H9 (cell line): ENCODE results near the gene KCNMB1. TPM values are rescaled to one million over a fixed set of nuclear protein-coding genes. Genes with fewer than 3 reads are reported as not detected.

Source experiments
- DNase-seq: peaks from one replicate; pipeline ENCODE4 v3.0.0-alpha.2; 2017
- H2AFZ ChIP-seq: one replicate; pipeline ENCODE4 v1.6.1; 2013; ENCODE audit warnings: mild to moderate bottlenecking, low read length, control low read depth, moderate library complexity
- H2AK5ac ChIP-seq: 2 replicates; pipeline ENCODE4 v1.6.1; 2013; ENCODE audit warnings: low read length, control low read depth, mixed read lengths; ENCODE audit not compliant: insufficient read length
- H2BK120ac ChIP-seq: one replicate; pipeline ENCODE4 v1.6.1; 2013; ENCODE audit warnings: low read depth, mild to moderate bottlenecking, low read length, control low read depth, inconsistent platforms; ENCODE audit not compliant: poor library complexity, severe bottlenecking
- H2BK12ac ChIP-seq: 2 replicates; pipeline ENCODE4 v1.6.1; 2013; ENCODE audit warnings: low read length, control low read depth, mixed read lengths, low read depth; ENCODE audit not compliant: insufficient read length
- H2BK15ac ChIP-seq: 2 replicates; pipeline ENCODE4 v1.6.1; 2013; ENCODE audit warnings: low read depth, low read length, control low read depth
- H2BK20ac ChIP-seq: one replicate; pipeline ENCODE4 v1.6.1; 2013; ENCODE audit warnings: low read depth, mild to moderate bottlenecking, low read length, control low read depth, inconsistent platforms; ENCODE audit not compliant: poor library complexity, severe bottlenecking
- H2BK5ac ChIP-seq: 2 replicates; pipeline ENCODE4 v1.6.1; 2013; ENCODE audit warnings: low read length, control low read depth, mixed read lengths; ENCODE audit not compliant: insufficient read length
- H3K14ac ChIP-seq: 2 replicates; pipeline ENCODE4 v1.6.1; 2013; ENCODE audit warnings: low read length, control low read depth; ENCODE audit not compliant: insufficient read depth
- H3K18ac ChIP-seq: 2 replicates; pipeline ENCODE4 v1.6.1; 2013; ENCODE audit warnings: low read depth, mild to moderate bottlenecking, mixed read lengths, low read length, control low read depth; ENCODE audit not compliant: insufficient read length
- H3K23ac ChIP-seq: 2 replicates; pipeline ENCODE4 v1.6.1; 2013; ENCODE audit warnings: low read length, control low read depth, mixed read lengths, low read depth; ENCODE audit not compliant: insufficient read length
- H3K23me2 ChIP-seq: 2 replicates; pipeline ENCODE4 v1.6.1; 2013; ENCODE audit warnings: low read depth, mild to moderate bottlenecking, mixed read lengths, low read length, control low read depth; ENCODE audit not compliant: insufficient read length, poor library complexity, severe bottlenecking
- H3K27ac ChIP-seq: 2 replicates; pipeline ENCODE4 v1.5.1; 2013; ENCODE audit warnings: low read length, control low read depth, mixed read lengths, low read depth; ENCODE audit not compliant: insufficient read length
- H3K27me3 ChIP-seq: 2 replicates; pipeline ENCODE4 v1.6.1; 2013; ENCODE audit warnings: low read length, control low read depth, inconsistent platforms; ENCODE audit not compliant: insufficient read depth
- H3K4ac ChIP-seq: 2 replicates; pipeline ENCODE4 v1.6.1; 2013; ENCODE audit warnings: low read depth, mild to moderate bottlenecking, control low read depth, inconsistent platforms, low read length, moderate library complexity
- H3K4me1 ChIP-seq: 2 replicates; pipeline ENCODE4 v1.6.1; 2013; ENCODE audit warnings: low read length, control low read depth, inconsistent platforms; ENCODE audit not compliant: insufficient read depth
- H3K4me2 ChIP-seq: 2 replicates; pipeline ENCODE4 v1.6.1; 2013; ENCODE audit warnings: low read length, control low read depth, mixed read lengths; ENCODE audit not compliant: insufficient read length, insufficient read depth
- H3K56ac ChIP-seq: 2 replicates; pipeline ENCODE4 v1.6.1; 2013; ENCODE audit warnings: low read depth, mild to moderate bottlenecking, mixed read lengths, low read length, control low read depth; ENCODE audit not compliant: insufficient read length
- H3K79me1 ChIP-seq: 2 replicates; pipeline ENCODE4 v1.6.1; 2013; ENCODE audit warnings: low read depth, mild to moderate bottlenecking, moderate library complexity, low read length, control low read depth, inconsistent platforms; ENCODE audit not compliant: insufficient read depth, poor library complexity, severe bottlenecking
- H3K79me2 ChIP-seq: 2 replicates; pipeline ENCODE4 v1.6.1; 2013; ENCODE audit warnings: low read length, control low read depth, inconsistent platforms; ENCODE audit not compliant: insufficient read depth
- H3K9ac ChIP-seq: 2 replicates; pipeline ENCODE4 v1.6.1; 2013; ENCODE audit warnings: low read length, control low read depth, mixed read lengths; ENCODE audit not compliant: insufficient read length; ENCODE audit errors: extremely low read depth
- H3K9me3 ChIP-seq: one replicate; pipeline ENCODE4 v1.6.1; 2013; ENCODE audit warnings: low read depth, low read length, inconsistent platforms; ENCODE audit not compliant: control insufficient read depth
- H3T11ph ChIP-seq: one replicate; pipeline ENCODE4 v1.6.1; 2013; ENCODE audit warnings: mild to moderate bottlenecking, low read length, control low read depth, inconsistent platforms
- H4K20me1 ChIP-seq: one replicate; pipeline ENCODE4 v1.6.1; 2013; ENCODE audit not compliant: control insufficient read depth, insufficient read length, insufficient read depth
- H4K5ac ChIP-seq: 2 replicates; pipeline ENCODE4 v1.6.1; 2013; ENCODE audit warnings: low read depth, mild to moderate bottlenecking, mixed read lengths, low read length, control low read depth; ENCODE audit not compliant: insufficient read length
- H4K8ac ChIP-seq: replicated peaks from 2 replicates; pipeline ENCODE4 v1.6.1; 2013; ENCODE audit warnings: low read length, control low read depth, mixed read lengths, low read depth; ENCODE audit not compliant: insufficient read length
- H4K91ac ChIP-seq: 2 replicates; pipeline ENCODE4 v1.6.1; 2013; ENCODE audit warnings: low read depth, mild to moderate bottlenecking, moderate library complexity, mixed read lengths, low read length, control low read depth; ENCODE audit not compliant: insufficient read length
- H3K27ac Mint-ChIP-seq, 3 experiments: 2 replicates in 2 of 3; 3 replicates in 1 of 3; pipeline ENCODE4 v1.8.0; 2020 to 2021; ENCODE audit warnings: mixed read lengths in 3 of 3, mild to moderate bottlenecking in 1 of 3, moderate library complexity in 1 of 3
- H3K27me3 Mint-ChIP-seq: 2 replicates; pipeline ENCODE4 v1.8.0; 2021; ENCODE audit warnings: low read depth, mild to moderate bottlenecking, moderate library complexity, mixed read lengths
- H3K36me3 Mint-ChIP-seq, 3 experiments: 2 replicates in 2 of 3; 3 replicates in 1 of 3; pipeline ENCODE4 v1.8.0; 2020 to 2021; ENCODE audit warnings: low read depth in 3 of 3, mixed read lengths in 3 of 3; ENCODE audit not compliant: insufficient read depth in 1 of 3
- H3K4me1 Mint-ChIP-seq, 2 experiments: 2 replicates each; pipeline ENCODE4 v1.8.0; 2020; ENCODE audit warnings: mixed read lengths in 2 of 2
- H3K4me3 Mint-ChIP-seq, 2 experiments: 2 replicates in 1 of 2; 3 replicates in 1 of 2; pipeline ENCODE4 v1.8.0; 2020 to 2021; ENCODE audit warnings: mild to moderate bottlenecking in 2 of 2, mixed read lengths in 2 of 2, moderate library complexity in 1 of 2
- H3K9me3 Mint-ChIP-seq, 2 experiments: 2 replicates in 1 of 2; 3 replicates in 1 of 2; pipeline ENCODE4 v1.8.0; 2020; ENCODE audit warnings: mild to moderate bottlenecking in 2 of 2, mixed read lengths in 2 of 2, moderate library complexity in 1 of 2
- WGBS: extraction: QIAGEN DNeasy Blood & Tissue Kit; methylation state at CpG from one replicate; pipeline ENCODE4 v1.1.7; 2013; ENCODE audit warnings: missing lambda C conversion rate, low lambda C conversion rate, mixed read lengths; ENCODE audit not compliant: insufficient read length; ENCODE audit errors: extremely low coverage; 5-methylcytosine and 5-hydroxymethylcytosine counted together
- total RNA-seq: library from RNA; stranded (reverse); gene quantifications from 2 replicates; pipeline ENCODE4 v1.2.1, GENCODE V29; 2021
- TF ChIP-seq, protein P1 (sequence below): fragments of 200-600 bp; sonication (generic); conservative IDR thresholded peaks from 3 replicates; pipeline ENCODE4 v1.8.0; 2021; ENCODE audit warnings: antibody characterized with exemption, mild to moderate bottlenecking

KCNMB1 gene
- total RNA-seq, 1 experiment from 2014 or later = 0.28 TPM

DNA sequence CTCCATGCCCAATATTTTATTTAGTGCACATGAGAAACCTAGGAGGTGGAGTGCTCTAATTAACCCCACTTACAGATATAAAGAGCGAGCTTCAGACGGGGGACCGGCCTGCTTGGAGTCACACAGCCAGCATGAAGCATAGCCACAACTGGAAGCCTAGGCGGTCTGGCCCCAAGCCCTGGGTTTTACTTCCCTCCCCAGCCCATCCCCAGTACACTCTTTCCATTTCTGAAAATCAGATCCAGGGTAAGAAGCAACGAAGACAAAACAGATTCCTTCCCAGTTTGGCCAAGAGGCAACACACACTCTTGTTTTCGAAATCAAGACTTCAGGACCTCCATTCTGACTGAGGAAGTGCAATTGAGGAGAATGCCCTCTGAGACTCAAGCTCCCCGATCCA, 27.1 kb downstream of the KCNMB1 start:
- no peak overlapping the region for H2BK120ac ChIP-seq
- no peak overlapping the region for H4K5ac ChIP-seq
- H4K8ac ChIP-seq = no peak overlapping the region
- H3K9me3 ChIP-seq = no peaks in the 10 kb centered on the region
- H4K91ac ChIP-seq = no peak overlapping the region
- no peak overlapping the region for H2AFZ ChIP-seq
- no peaks in the 10 kb centered on the region; a peak in 1 of 5 replicates for H3K9me3 Mint-ChIP-seq
- no peaks in the 10 kb centered on the region; the same call in 1 of the 2 replicates for H3K4me1 ChIP-seq
- H2AK5ac ChIP-seq = no peak overlapping the region
- H3K9ac ChIP-seq = no peak overlapping the region
- no peak overlapping the region for H3K27ac ChIP-seq
- H3K27me3 Mint-ChIP-seq = peaks cover 1% of the 10 kb centered on the region
- no peaks in the 10 kb centered on the region; a peak in 1 of 7 replicates for H3K36me3 Mint-ChIP-seq
- no peak overlapping the region for H2BK20ac ChIP-seq
- no peak for DNase-seq
- TF ChIP-seq, protein P1, sequence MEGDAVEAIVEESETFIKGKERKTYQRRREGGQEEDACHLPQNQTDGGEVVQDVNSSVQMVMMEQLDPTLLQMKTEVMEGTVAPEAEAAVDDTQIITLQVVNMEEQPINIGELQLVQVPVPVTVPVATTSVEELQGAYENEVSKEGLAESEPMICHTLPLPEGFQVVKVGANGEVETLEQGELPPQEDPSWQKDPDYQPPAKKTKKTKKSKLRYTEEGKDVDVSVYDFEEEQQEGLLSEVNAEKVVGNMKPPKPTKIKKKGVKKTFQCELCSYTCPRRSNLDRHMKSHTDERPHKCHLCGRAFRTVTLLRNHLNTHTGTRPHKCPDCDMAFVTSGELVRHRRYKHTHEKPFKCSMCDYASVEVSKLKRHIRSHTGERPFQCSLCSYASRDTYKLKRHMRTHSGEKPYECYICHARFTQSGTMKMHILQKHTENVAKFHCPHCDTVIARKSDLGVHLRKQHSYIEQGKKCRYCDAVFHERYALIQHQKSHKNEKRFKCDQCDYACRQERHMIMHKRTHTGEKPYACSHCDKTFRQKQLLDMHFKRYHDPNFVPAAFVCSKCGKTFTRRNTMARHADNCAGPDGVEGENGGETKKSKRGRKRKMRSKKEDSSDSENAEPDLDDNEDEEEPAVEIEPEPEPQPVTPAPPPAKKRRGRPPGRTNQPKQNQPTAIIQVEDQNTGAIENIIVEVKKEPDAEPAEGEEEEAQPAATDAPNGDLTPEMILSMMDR = no peak
- no peaks in the 10 kb centered on the region for H3K23me2 ChIP-seq
- H3K27me3 ChIP-seq = no peaks in the 10 kb centered on the region; the same call in 1 of the 2 replicates
- peaks cover 15 to 28% of the 10 kb centered on the region in 2 experiments for H3K4me1 Mint-ChIP-seq
- no peak overlapping the region for H3K14ac ChIP-seq
- no peak overlapping the region for H3T11ph ChIP-seq
- no peak overlapping the region for H3K56ac ChIP-seq
- no peak overlapping the region for H2BK15ac ChIP-seq
- H2BK12ac ChIP-seq = no peak overlapping the region
- H3K4me2 ChIP-seq = no peak overlapping the region
- no peaks in the 10 kb centered on the region for H3K79me2 ChIP-seq
- no peaks in the 10 kb centered on the region for H4K20me1 ChIP-seq
- H3K18ac ChIP-seq = no peak overlapping the region
- no peaks in the 10 kb centered on the region for H3K79me1 ChIP-seq
- WGBS = no CpG with 5 or more reads among the region's 7 CpGs
- no peak overlapping the region for H2BK5ac ChIP-seq
- H3K4me3 Mint-ChIP-seq = no peak overlapping the region
- 0 out of 7 replicates have a peak overlapping the region, but pooled peaks of 1 of the 3 experiments have one; percentile 23 for H3K27ac Mint-ChIP-seq
- no peak overlapping the region for H3K23ac ChIP-seq
- no peak overlapping the region for H3K4ac ChIP-seq
